GM19455 (cell line): ENCODE data around the gene LCAT.

Experiments
- ATAC-seq: cut with Tn5 transposase; IDR thresholded peaks from one replicate; pipeline ENCODE4 v1.9.1; 2021; ENCODE audit not compliant: unreplicated experiment

The LCAT gene

DNA sequence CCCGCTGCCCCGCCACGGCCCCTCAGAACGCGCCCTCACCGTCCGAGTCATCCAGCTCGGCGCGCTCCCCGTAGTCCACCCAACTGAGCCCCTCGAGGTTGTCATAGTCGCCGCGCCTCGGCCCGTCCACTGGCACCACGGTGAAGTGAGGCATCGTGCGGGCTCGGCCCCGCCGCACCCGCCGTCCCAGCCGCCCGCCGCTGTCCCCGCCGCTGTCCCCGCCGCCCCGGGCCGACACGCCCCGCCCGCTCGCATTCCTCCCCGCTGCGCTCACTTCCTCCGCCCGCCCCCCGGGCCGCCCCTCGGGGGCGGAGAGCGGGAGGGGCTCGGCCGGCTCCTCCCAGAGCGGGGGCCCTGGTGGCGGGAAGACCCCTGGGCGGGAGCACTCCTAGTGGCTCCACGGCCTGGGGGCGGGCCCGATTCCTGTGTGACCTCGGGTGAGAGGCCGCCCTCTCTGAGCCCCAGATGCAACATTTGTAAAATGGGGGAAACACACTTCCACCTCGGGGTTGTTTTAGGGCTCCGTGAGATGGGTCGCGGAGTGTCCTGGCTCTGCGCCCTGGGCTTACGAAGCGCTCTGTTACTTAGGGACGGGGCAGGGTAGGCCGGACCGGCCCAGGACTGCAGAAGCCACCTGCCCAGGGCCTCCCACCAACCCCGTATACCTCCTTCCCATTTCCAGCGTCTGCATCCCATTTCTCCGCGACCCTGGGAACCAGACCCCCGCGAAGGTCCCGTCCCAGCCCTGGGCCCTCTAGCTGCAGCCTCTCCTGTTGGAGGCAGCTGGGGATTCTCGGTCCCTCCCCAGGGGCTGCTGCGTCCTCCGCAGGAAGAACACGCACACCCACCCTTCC, 24.7 kb upstream of the LCAT start, which contains the start of gene SLC12A4:
Gene SLC12A4 (minus strand): TSS at position 238 of the 854 bp plus-strand sequence. CDS start 84 bp downstream, at position 154.
- peak; percentile 74 for ATAC-seq

DNA sequence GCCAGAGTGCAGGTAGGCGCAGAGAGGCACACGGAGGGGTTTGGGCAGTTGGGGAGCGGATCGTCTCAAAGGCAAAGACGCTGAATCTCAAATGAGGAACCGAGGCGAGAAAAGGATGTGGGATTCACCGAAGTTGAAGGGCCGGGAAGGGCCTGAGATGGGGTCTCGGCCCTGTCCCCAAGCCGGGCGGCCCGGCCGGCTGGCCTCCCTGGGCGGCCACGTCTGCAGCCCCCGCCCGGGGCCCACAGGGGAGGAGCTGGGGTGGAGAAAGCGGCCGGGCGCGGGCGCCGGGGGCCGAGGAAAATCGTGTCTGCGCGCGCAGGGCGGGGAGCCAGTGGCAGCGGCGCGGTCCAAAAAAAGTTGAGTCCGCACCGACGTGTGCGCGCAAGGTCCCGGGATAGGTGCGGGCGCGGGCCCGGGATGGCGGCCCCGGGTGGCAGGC, 24.1 kb upstream of the LCAT start:
- peak; percentile 28 for ATAC-seq

DNA sequence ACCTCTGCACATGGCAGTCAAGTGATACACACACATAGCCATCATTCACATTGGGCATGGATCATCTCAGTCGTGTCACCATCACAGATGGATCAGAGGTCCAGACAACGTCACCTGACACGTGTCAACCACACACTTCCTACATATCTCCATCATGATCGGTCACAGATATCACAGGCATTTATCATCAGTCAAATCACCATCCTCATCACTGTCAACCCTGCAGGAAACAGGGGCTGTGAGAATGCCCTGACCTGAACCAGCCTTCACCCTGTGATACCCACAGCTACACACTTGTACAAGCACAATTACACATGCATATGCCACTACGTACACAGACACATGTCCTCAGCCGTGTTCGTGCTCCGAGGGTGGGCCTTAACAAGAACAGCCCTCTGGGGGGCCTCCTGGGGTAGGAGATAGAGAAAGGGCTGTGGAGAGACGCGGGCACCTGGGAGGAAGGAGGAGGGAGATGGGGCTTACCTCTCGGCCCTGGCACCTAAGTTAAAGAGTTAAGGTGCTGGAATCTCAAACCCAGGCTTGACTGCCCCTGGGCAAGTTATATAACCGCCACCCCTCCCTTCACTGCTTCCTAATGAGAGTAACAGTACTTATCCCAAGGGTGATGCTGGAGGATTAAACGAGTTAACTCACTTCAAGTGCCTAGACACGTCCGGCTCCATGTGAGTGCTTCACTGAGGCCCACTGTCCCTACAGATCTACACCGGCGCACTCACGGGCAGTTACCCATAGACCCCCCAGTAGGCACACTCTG, 23.4 kb upstream of the LCAT start:
- no peak for ATAC-seq

DNA sequence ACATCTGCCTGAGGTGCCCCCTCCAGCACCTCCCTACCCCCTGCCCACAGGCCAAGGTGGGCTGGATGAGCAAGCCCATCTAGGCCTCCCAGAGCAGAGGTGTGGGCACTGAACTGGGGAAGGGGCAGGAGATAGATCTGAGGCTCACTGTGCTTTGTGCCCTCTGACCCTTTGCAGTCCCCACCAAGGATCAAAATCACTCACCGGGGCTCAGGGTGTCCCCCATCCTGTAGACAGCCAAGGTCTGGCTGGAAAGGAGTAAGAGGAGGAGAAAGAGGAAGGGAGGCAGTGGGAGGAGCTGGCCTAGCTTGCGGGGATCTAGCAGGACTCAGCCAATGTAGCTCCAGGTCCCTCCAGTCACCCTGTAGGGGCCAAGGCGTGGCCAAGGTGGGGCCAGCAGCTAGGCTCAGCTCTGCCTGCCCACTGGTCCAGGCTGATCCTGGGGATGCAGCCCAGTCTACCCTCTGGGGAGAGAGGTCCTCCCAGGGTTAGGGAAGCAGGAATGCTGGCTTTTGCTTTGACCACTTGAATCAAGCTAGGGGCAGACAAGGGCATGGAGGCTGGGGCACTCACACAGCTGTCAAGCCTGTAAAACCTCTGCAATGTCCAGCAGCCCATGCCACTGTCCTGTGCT, 22.7 kb upstream of the LCAT start:
- no peak for ATAC-seq

DNA sequence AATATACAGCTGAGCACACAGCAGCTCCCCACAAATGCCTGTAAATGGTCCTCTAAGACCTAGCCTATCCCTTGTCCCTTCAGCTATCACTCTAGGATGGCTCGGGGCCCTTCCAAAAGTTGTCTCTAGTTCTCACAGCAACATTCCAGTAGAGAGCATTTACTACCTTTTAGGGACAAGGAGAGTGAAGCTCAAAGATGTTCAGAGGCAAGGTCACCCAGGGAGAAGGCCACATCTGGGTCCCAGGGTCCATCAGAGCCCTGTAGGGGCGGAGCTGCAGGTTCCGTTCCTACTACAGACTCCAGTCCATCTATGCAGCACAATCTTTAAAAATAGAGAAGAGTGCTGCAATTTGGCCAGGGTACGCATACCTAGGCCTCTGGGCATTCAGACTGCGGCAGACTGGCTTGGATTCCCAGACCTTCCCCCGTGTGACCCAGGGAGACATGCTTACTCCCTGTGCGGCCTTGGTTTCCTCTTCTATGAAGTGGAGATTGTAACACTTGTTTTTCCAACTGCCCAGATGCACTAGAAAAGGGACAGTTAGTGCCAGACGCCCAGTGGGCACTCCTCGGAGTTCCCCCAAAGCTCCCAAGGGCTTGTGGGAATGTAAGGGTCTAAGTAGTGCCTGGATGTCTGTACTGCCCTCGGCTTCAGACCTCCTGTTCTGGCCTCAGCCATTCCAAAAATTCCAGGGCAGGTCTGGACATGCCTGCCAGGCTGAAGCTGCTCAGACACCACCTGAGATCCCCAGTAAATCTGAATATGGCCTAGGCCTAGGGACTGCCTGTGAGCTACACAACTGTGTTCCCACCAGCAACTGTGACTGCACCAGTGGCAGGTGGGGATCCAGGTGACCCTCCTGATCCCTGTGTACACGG, 22.0 kb upstream of the LCAT start:
- ATAC-seq: no peak

DNA sequence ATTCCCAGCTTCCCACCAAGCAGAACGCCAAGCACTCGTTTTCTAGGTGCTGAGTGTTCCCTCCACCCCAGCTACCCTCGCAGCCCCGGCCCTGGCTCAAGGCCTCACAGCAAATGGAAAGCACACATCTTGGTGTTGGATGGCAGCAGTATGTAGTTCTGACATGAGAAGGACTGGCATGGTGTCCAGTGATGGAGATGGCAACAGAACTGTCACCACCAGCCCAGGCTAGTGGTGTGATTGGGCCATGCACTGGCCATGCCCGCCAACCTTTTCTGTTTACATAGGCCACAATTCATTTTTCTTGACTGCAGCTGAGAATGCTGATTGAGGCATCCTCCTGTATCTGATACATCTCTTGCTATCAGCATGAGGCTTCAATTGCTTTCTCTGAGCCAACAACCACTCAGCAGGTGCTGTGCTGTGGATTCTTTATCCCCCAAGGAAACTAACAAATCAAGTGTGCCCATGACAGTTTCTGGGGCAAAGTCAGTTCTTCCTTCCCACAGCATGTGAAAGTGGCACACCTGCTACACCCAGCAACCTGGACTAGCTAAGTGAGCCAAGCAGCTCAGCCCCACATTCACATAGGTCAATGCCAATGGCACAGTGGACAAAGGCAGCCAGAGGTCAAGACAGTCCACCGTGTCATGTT, 20.7 kb upstream of the LCAT start:
- ATAC-seq: no peak

DNA sequence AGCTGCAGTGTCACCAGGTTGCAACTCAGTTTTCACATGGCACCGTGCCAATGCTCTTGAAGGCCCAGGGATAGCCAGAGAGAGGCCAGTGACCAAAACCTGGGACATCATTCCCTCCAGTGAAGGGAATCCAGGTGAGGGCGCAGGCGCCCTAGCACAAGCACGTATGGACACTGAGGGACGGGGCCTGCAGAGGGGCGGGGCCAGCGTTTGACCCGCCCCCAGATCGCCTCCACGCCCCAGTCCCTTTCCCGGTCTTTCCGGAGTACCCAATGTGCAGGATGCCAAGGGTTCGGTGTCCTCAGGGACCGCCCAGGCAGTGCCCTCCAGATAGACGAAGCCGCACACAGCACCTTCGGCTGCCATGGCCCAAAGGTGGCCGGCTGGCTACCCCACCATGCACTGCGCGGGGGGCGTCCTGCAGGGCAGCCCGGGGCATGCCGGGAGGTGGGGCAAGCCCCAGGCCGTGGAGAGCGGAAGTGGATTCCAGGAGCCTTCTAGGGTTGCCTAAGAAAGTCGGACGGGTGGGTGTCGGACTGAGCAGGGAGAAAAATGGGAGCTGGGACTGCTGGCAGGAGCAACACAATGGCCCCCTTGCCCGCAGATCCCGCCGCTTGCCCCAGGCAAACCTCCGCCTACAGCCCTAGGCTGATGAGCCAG, 19.9 kb upstream of the LCAT start:
- no peak for ATAC-seq

DNA sequence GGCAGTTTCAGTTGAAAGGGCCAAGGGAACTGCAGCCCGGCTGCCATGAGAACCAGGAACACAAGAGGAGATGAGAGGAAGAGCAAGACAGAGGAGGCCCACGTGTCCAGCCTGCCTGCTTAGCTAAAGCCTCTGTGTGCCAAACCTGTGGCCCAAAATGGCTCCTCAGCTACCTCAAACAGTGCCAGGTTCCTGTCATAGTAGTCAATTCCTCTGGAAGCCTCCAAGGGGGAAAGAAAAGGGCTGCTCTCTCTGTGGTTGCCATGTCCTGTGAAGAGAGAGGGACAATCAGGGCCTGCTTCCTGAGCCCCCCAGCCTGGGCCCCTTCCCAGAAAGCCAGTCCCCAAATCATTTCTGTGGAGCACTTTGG, 19.4 kb upstream of the LCAT start:
- ATAC-seq: no peak

DNA sequence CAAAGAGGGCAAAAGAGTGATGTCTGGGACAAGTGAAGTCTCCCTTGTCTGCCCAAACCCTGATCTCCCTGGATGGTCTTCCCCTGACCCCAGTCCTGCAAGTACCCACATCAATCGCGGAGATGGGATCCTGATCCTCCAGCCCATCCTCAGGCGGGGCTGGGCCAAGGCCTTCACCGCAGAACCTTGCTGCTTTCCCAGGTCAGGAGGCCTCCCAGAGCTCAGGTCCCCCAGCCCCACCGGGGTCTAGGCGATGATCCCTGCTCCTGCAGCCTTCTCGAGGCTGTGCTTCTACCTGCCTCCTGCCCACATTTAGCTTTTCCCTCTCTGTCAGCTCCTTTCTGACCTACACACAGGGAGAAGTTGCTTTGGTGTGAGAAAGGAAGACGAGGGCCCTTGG, 18.2 kb upstream of the LCAT start:
- ATAC-seq: no peak

DNA sequence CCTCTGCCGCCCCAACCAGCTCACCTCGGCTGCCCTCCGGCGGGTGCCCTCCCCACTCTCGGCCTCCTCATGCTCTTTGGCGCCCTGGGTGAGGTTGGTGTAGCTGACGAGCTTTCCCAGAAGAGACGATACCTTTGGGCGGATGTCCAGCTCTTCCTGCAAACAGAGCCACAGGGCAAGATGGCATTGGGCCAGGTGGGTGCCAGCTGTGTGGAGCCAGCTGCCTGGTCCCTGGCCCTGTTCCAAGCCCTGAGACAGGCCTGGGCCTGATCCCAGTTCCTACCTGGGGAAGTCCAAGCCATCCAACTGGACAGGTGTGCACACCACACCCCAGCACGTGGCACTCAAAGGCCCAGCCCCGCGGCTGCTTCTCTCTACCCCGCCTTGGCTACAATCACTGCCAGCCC, 17.6 kb upstream of the LCAT start:
- ATAC-seq: no peak

DNA sequence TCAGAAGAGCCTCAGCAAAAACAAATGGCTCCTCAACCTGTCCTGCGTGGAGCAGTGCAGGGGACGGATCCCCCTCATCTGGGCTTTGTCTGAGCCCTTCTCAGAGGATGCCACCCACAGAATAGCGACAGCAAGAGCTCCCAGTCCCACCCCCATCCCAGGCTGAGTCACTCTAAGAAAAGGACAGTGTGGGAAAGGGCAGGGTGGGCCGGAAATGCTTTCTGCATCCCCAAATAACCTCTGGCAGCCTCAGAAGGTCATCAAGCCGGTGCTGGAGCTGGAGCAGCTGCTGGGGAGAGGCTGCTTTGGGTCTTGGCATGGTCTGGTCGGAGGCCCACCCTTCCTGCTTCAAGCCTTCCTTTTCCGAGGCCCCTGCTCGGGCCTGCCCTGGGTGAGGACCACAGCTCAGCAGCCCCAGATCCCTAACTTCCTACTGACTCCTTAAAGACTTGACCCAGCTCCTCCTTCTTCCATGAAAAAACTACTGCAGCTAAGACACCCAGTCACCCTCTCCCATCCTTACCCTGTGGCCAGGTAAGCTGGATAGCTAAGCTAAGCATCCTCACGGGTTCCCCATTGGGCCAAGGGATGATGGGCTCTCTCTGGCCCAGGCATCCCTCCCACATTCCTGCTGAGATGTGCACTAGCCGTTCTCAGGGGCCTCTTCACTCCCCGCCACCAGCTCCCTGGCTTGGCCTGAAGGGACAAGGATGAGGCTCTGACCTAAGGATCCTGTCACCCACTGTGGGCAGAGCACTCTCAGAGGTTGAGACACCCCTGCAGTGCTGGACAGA, 15.8 kb upstream of the LCAT start:
- ATAC-seq: no peak

DNA sequence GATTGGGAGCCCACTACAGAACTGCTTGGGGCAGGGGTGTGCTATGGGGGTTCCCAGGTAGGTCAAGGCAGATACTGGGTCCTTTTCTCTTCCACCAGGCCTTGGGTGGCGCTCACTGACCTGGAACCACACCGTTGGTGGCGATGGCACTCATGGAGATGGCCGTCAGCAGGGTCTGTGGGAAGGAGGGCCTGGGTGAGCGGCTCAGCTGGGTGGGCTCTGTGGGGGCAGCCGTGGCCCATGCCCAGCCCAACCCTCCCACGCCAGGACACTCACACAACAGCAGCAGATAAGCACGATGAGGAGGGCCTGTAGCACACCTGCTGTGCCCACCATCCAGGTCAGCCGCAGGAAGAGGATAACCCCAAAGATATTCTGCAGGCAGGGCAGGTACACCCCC, 13.7 kb upstream of the LCAT start:
- no peak for ATAC-seq

DNA sequence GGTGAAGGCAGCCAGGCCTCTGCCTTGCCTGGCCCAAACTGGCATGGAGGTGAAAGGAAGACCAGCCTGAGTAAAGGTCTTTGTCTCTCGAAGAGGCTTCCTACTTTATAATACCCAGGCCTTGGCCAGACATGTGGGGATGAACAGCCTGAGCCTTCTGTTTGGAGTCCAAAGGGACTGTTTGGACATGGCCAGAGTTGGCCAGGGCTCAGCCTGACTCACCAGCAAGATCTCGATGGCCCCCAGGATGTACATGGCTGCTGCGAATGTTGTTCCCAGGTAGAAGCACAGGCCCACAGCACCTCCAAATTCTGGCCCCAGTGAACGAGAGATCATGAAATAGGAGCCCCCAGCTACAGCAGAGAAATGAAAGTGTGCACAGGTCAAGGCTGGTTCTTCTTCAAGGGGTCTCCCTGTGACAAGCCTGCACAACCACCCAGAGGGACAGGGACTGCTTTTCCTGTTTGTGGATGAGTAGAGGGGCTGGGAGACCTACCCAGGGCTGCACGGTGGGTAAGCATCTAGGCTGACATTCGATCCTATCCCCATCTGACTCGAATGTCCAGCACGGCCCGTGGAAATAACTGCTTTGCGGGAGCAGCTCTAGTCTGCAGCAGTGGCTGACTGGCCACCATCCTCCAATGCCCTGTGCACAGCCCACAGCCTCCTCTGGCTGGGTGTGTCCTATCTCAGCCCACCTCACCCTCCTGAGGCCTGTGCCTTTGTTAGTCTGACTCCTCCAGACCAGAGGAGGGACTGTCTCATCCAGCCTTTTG, 10.7 kb upstream of the LCAT start:
- ATAC-seq: no peak

DNA sequence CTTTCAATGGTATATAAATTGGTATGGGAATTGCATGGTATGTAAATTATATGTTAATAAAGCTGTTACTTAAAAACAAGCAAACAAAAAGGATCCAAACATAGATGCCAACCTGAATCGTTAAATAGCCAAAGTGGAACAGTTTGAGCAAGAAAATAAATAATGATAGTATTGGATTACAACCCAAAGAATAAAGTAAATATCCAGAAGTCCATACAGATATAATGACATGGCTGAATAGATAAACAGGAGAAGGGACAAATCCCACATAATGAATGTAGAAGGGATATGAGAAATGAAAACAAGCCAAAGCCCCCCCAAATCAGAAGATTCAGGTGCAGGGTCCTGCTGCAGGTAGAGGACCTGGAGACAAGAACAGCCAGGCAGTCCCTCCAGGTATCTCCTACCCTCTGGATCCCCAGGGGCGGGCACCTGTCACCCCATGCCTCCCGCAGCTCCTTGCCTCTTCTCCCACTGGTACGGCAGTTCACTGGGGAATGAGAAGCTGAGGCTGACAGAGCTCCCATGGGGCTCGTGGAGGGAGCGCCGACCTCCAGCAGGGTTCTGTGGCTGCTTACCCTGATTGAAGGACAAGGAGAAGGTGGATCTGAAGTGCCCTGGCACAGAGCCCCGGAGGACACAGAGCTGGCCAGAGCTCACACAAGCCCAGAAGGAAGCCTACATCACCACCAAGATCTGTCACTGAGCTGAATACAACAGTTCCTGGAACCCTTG, 9.9 kb upstream of the LCAT start:
- ATAC-seq: no peak

DNA sequence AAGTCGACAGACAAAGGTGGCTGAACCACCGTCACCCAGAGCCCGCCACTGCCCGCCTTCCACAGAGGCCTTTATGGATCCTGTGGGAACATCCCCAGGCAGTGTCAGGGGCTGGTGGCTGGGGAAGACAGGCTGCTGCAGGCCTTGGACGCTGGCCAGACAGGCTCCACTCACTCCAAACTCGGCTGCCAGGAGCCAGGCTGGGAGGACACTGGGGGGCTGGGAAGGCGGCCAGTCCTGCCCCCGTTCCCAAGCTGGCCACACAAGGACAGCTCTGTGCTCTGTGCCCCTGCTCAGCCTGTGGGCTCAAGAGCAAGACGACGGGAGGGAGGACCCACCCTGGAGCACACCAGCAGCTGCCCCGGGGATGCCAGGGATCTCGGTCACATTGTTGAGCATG, 7.6 kb upstream of the LCAT start:
- ATAC-seq: no peak

DNA sequence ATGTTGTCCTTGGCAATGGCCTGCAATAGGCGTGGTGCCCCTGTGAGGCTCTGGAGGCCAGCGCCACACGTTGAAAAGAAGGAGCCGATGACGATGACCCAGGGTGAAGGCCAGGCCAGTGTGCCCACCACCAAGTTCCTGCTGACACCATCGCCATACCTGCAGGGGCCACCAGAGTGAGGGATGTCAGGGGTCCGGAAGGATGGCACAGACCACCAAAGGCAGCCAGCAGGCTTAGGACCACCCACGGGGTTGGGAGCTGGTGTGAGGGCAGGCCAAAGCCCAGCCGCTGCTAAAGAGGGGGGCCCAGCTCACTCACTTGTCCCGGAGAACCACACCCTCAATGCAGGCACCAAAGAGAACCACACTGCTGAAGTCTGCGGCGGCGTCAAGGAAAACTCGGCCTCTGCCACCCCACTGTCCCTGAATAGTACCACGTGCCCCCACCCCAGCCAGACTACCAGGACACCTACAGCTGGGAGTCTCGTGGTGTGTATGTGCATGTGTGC, 6.5 kb upstream of the LCAT start:
- ATAC-seq: no peak

DNA sequence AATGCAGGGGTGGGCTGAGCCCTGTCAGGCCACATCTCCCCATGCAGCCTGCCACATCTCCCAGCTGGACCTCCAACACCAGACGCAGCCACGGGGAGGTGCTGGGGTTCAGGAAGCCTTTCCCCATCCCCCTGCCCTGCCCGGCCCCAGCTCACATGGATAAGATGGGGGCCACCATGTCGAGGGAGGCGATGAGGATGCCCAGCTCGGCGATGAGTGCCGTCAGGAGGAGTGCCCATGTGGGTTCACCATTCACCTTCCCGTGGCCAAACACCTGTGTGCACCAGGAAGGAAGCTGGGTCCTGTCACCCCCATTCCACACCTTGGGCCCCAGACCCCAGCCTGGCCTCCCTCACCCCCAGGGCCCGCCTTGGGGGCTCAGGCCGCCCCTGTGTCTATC, 5.7 kb upstream of the LCAT start:
- no peak for ATAC-seq
